SK-N-SH (cell line): Measurements from ENCODE around the gene FSD2. TPM values are rescaled to one million over a fixed set of nuclear protein-coding genes. Genes with fewer than 3 reads are reported as not detected.

Experiments used
- CTCF ChIA-PET: fragments of 300-600, 350-600 bp; formaldehyde crosslinking; extraction: SDS; loops from one replicate; lab custom pipeline; 2021; lab: Yijun Ruan, JAX
- POLR2A ChIA-PET: fragments of 350-600 bp; sonication (Branson Sonifier 250); formaldehyde crosslinking; extraction: SDS; loops from one replicate; lab custom pipeline; 2020; ENCODE audit warnings: antibody characterized with exemption, inconsistent platforms; lab: Yijun Ruan, JAX
- DNase-seq: peaks from one replicate; pipeline ENCODE4 v3.0.0; 2012
- H2AFZ ChIP-seq: fragments of 200-600 bp; sonication (generic); 2 replicates; pipeline ENCODE4 v1.8.1; 2016; ENCODE audit warnings: antibody characterized with exemption, mild to moderate bottlenecking, low read depth
- H3F3A ChIP-seq: fragments of 200-600 bp; sonication (generic); replicated peaks from 2 replicates; pipeline ENCODE3; 2016; ENCODE audit warnings: antibody characterized with exemption, mild to moderate bottlenecking; ENCODE audit not compliant: insufficient read depth
- H3K27ac ChIP-seq, 2 experiments: fragments of 200-500 bp in 1 of 2; fragments of 200-600 bp in 1 of 2; sonication (Bioruptor generic) in 1 of 2; sonication (generic), shearing (Covaris generic) in 1 of 2; 2 replicates each; pipeline versions ENCODE4 v1.5.1 to v1.6.1; 2014 to 2016; ENCODE audit warnings: low read depth in 2 of 2, inconsistent platforms in 1 of 2, low read length in 1 of 2, mild to moderate bottlenecking in 1 of 2, mixed read lengths in 1 of 2
- H3K27me3 ChIP-seq: fragments of 200-600 bp; sonication (generic), shearing (Covaris generic); 2 replicates; pipeline ENCODE4 v1.6.1; 2016; ENCODE audit warnings: mixed run types; ENCODE audit not compliant: insufficient read depth
- H3K36me3 ChIP-seq, 2 experiments: fragments of 200-500 bp in 1 of 2; fragments of 200-600 bp in 1 of 2; sonication (Bioruptor generic) in 1 of 2; sonication (generic) in 1 of 2; replicated peaks in 1 of 2; 2 replicates each; pipeline versions ENCODE3 to v1.5.1; 2014 to 2016; ENCODE audit warnings: low read length in 1 of 2, mild to moderate bottlenecking in 1 of 2; ENCODE audit not compliant: insufficient read depth in 2 of 2, control insufficient read depth in 1 of 2
- H3K4me1 ChIP-seq, 2 experiments: fragments of 200-500 bp in 1 of 2; fragments of 200-600 bp in 1 of 2; sonication (Bioruptor generic) in 1 of 2; sonication (generic), shearing (Covaris generic) in 1 of 2; 2 replicates each; pipeline versions ENCODE4 v1.5.1 to v1.6.1; 2014 to 2016; ENCODE audit warnings: low read depth in 1 of 2, low read length in 1 of 2, mixed run types in 1 of 2; ENCODE audit not compliant: insufficient read depth in 2 of 2, control insufficient read depth in 1 of 2
- H3K4me2 ChIP-seq: fragments of 200-600 bp; sonication (generic), shearing (Covaris generic); 2 replicates; pipeline ENCODE4 v1.6.1; 2017; ENCODE audit warnings: mixed run types
- H3K4me3 ChIP-seq, 2 experiments: fragments of 200-500 bp in 1 of 2; fragments of 200-600 bp in 1 of 2; sonication (Bioruptor generic) in 1 of 2; sonication (generic), shearing (Covaris generic) in 1 of 2; 2 replicates each; pipeline versions ENCODE4 v1.5.1 to v1.8.1; 2014 to 2016; ENCODE audit warnings: low read depth in 2 of 2, inconsistent platforms in 1 of 2, low read length in 1 of 2, mild to moderate bottlenecking in 1 of 2, mixed read lengths in 1 of 2, moderate library complexity in 1 of 2
- H3K79me2 ChIP-seq: fragments of 200-600 bp; sonication (generic); 2 replicates; pipeline ENCODE4 v1.8.1; 2017; ENCODE audit warnings: mild to moderate bottlenecking; ENCODE audit not compliant: insufficient read depth
- H3K9ac ChIP-seq: fragments of 200-600 bp; sonication (generic); 2 replicates; pipeline ENCODE4 v1.6.1; 2017; ENCODE audit warnings: mixed run types
- H3K9me2 ChIP-seq: fragments of 200-600 bp; sonication (generic); 2 replicates; pipeline ENCODE4 v1.6.1; 2017; ENCODE audit warnings: mixed run types
- H3K9me3 ChIP-seq: fragments of 200-600 bp; sonication (generic); 2 replicates; pipeline ENCODE4 v1.6.1; 2017; ENCODE audit warnings: mixed run types, mild to moderate bottlenecking, moderate library complexity
- H4K20me1 ChIP-seq: fragments of 200-600 bp; sonication (generic); 2 replicates; pipeline ENCODE4 v1.6.1; 2017; ENCODE audit warnings: mild to moderate bottlenecking, mixed run types; ENCODE audit not compliant: insufficient read depth
- EZH2phosphoT487 ChIP-seq: fragments of 200-600 bp; sonication (generic); IDR thresholded peaks from 2 replicates; pipeline ENCODE4 v1.6.1; 2017; ENCODE audit warnings: low read depth, mixed run types, mild to moderate bottlenecking, antibody characterized with exemption, moderate library complexity, borderline replicate concordance
- FOSL2 ChIP-seq: IDR thresholded peaks from 2 replicates; pipeline ENCODE4 v1.4.0; 2012; ENCODE audit warnings: low read depth, mild to moderate bottlenecking, moderate library complexity, borderline replicate concordance
- FOXJ3 ChIP-seq: sonication (generic); formaldehyde crosslinking; IDR thresholded peaks from 2 replicates; pipeline ENCODE4 v1.5.1; 2020; ENCODE audit warnings: mild to moderate bottlenecking, missing genetic modification reagents
- FOXM1 ChIP-seq: IDR thresholded peaks from 2 replicates; pipeline ENCODE4 v1.4.0; 2012; ENCODE audit warnings: low read depth, mild to moderate bottlenecking
- GATA2 ChIP-seq: sonication (generic); formaldehyde crosslinking; IDR thresholded peaks from 2 replicates; pipeline ENCODE4 v1.5.0; 2020; ENCODE audit warnings: mild to moderate bottlenecking, missing genetic modification reagents
- JUND ChIP-seq: IDR thresholded peaks from 2 replicates; pipeline ENCODE4 v1.4.0; 2012
- MEF2A ChIP-seq: IDR thresholded peaks from 2 replicates; pipeline ENCODE4 v1.4.0; 2012; ENCODE audit warnings: low read depth, borderline replicate concordance
- NFIC ChIP-seq: IDR thresholded peaks from 2 replicates; pipeline ENCODE4 v1.4.0; 2012; ENCODE audit warnings: borderline replicate concordance
- RCOR1 ChIP-seq: fragments of 150-350 bp; IDR thresholded peaks from 2 replicates; pipeline ENCODE4 v1.6.1; 2017; ENCODE audit warnings: antibody characterized with exemption, low read length
- RXRA ChIP-seq: IDR thresholded peaks from 2 replicates; pipeline ENCODE4 v1.4.0; 2012; ENCODE audit warnings: low read depth, mild to moderate bottlenecking, borderline replicate concordance
- SIN3A ChIP-seq: IDR thresholded peaks from 2 replicates; pipeline ENCODE4 v1.6.1; 2012; ENCODE audit warnings: low read depth, mild to moderate bottlenecking, low read length, moderate library complexity, borderline replicate concordance
- SMC3 ChIP-seq: IDR thresholded peaks from 2 replicates; pipeline ENCODE4 v1.6.1; 2012; ENCODE audit warnings: low read depth, low read length, improper control_type of control experiment
- TAF1 ChIP-seq: IDR thresholded peaks from 2 replicates; pipeline ENCODE4 v1.6.1; 2012; ENCODE audit warnings: low read depth, mild to moderate bottlenecking, low read length, moderate library complexity, borderline replicate concordance
- TCF12 ChIP-seq: IDR thresholded peaks from 2 replicates; pipeline ENCODE4 v1.4.0; 2012
- TEAD4 ChIP-seq: IDR thresholded peaks from 2 replicates; pipeline ENCODE4 v1.4.0; 2012; ENCODE audit warnings: mild to moderate bottlenecking, borderline replicate concordance; ENCODE audit not compliant: insufficient read depth
- YY1 ChIP-seq: IDR thresholded peaks from 2 replicates; pipeline ENCODE4 v1.4.0; 2012; ENCODE audit warnings: low read depth, mild to moderate bottlenecking
- WGBS: methylation state at CpG from one replicate; pipeline ENCODE4 v1.1.6; 2017; ENCODE audit warnings: low lambda C conversion rate; 5-methylcytosine and 5-hydroxymethylcytosine counted together
- polyA plus RNA-seq, 3 experiments: library from polyadenylated mRNA; depleted of rRNA; stranded (reverse); fragments of >200 nt; gene quantifications; 2 replicates each; pipeline ENCODE4 v1.2.3, GENCODE V29; 2012
- TF ChIP-seq, protein P1 (sequence below): IDR thresholded peaks from 2 replicates; pipeline ENCODE4 v1.6.1; 2012; ENCODE audit warnings: mild to moderate bottlenecking, low read depth, low read length, moderate library complexity
- TF ChIP-seq, protein P2 (sequence below): IDR thresholded peaks from 2 replicates; pipeline ENCODE4 v1.4.0; 2012; ENCODE audit warnings: low read depth, borderline replicate concordance
- TF ChIP-seq, protein P3 (sequence below): fragments of 150-350 bp; IDR thresholded peaks from 2 replicates; pipeline ENCODE4 v1.6.1; 2017; ENCODE audit warnings: antibody characterized with exemption, low read length, low read depth, borderline replicate concordance
- TF ChIP-seq, protein P4 (sequence below): fragments of 150-350 bp; IDR thresholded peaks from 2 replicates; pipeline ENCODE4 v1.6.1; 2016; ENCODE audit warnings: mild to moderate bottlenecking, low read depth, low read length

Gene FSD2
- polyA plus RNA-seq, 1 of the 3 experiments (the other 2 are of a cell fraction), result not detected

DNA sequence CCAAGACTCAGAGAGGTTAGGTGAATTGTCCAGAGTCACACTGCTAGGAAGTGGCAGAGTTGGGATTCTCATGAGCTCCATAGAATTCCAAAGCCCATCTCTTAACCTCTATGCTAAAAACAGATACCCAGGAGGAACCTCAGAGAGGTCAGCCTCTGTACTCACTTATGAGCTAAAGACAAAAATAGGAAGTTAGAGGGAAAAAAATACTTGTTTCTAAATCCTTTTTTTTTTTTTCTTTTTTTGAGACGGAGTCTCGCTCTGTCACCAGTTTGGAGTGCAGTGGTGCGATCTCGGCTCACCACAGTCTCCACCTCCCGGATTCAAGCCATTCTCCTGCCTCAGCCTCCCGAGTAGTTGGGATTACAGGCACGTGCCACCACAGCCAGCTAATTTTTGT lies 31.4 kb downstream of the FSD2 start (continued):
- TF ChIP-seq, protein P1, sequence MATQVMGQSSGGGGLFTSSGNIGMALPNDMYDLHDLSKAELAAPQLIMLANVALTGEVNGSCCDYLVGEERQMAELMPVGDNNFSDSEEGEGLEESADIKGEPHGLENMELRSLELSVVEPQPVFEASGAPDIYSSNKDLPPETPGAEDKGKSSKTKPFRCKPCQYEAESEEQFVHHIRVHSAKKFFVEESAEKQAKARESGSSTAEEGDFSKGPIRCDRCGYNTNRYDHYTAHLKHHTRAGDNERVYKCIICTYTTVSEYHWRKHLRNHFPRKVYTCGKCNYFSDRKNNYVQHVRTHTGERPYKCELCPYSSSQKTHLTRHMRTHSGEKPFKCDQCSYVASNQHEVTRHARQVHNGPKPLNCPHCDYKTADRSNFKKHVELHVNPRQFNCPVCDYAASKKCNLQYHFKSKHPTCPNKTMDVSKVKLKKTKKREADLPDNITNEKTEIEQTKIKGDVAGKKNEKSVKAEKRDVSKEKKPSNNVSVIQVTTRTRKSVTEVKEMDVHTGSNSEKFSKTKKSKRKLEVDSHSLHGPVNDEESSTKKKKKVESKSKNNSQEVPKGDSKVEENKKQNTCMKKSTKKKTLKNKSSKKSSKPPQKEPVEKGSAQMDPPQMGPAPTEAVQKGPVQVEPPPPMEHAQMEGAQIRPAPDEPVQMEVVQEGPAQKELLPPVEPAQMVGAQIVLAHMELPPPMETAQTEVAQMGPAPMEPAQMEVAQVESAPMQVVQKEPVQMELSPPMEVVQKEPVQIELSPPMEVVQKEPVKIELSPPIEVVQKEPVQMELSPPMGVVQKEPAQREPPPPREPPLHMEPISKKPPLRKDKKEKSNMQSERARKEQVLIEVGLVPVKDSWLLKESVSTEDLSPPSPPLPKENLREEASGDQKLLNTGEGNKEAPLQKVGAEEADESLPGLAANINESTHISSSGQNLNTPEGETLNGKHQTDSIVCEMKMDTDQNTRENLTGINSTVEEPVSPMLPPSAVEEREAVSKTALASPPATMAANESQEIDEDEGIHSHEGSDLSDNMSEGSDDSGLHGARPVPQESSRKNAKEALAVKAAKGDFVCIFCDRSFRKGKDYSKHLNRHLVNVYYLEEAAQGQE, result no peak
- no peak for TF ChIP-seq TAF1
- no peak for TF ChIP-seq FOXM1
- TF ChIP-seq GATA2 (CRISPR knock-in tag), result no peak
- TF ChIP-seq, protein P2, sequence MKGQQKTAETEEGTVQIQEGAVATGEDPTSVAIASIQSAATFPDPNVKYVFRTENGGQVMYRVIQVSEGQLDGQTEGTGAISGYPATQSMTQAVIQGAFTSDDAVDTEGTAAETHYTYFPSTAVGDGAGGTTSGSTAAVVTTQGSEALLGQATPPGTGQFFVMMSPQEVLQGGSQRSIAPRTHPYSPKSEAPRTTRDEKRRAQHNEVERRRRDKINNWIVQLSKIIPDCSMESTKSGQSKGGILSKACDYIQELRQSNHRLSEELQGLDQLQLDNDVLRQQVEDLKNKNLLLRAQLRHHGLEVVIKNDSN, result no peak
- TF ChIP-seq JUND, result no peak
- TF ChIP-seq, protein P3, sequence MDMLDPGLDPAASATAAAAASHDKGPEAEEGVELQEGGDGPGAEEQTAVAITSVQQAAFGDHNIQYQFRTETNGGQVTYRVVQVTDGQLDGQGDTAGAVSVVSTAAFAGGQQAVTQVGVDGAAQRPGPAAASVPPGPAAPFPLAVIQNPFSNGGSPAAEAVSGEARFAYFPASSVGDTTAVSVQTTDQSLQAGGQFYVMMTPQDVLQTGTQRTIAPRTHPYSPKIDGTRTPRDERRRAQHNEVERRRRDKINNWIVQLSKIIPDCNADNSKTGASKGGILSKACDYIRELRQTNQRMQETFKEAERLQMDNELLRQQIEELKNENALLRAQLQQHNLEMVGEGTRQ, result no peak
- no peak for TF ChIP-seq FOSL2
- TF ChIP-seq, protein P4, sequence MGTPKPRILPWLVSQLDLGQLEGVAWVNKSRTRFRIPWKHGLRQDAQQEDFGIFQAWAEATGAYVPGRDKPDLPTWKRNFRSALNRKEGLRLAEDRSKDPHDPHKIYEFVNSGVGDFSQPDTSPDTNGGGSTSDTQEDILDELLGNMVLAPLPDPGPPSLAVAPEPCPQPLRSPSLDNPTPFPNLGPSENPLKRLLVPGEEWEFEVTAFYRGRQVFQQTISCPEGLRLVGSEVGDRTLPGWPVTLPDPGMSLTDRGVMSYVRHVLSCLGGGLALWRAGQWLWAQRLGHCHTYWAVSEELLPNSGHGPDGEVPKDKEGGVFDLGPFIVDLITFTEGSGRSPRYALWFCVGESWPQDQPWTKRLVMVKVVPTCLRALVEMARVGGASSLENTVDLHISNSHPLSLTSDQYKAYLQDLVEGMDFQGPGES, result no peak

DNA sequence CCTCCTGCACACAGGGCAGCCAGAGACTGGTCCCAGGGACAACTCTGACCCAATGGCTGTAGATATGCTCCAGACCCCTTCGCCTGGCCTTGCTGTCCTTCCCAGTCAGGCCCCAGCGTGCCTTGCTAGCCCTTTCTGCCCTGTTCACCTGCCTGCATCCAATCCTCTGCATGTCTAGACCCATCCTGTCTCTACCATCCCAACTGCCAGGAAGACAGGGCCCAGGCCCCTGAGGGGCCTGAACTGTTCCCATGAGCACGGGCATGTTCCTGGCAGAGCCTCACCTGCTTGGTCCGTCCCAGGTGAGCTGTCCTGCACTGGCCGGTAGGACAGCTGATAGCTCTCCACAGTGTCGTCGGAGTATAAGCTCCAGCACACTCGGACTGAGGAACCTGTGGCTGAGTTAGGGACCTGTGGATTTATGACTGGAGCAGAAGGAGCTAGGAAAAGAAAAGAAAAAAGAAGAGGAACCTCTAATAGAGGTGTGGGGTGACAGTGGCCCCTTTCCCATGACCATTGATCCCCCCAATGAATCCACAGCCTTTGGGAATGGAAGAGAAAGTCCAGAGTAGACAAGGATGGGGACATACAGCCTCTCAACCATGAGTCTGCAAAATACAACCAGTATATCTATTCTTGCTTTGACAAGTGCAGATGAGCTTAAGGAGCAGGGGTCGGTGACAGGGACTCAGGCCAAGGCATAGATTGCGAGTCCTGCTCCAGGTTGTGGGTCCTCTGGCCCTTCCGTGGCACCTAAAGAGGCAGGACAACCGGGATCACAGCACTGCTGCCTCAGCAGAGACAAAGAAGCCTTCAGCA lies 33.9 kb downstream of the FSD2 start:
- no peak overlapping the region for H2AFZ ChIP-seq
- no peak overlapping the region for H3K27ac ChIP-seq
- WGBS, result 79% methylated on average over 11 of the region's 12 CpGs
- no peak overlapping the region for H3K9ac ChIP-seq
- H3K4me1 ChIP-seq, result no peaks in the 10 kb centered on the region
- POLR2A ChIA-PET, result no interaction called here
- CTCF ChIA-PET, result no interaction called here
- H3K4me2 ChIP-seq, result no peak overlapping the region
- no peaks in the 10 kb centered on the region for H3K27me3 ChIP-seq
- no peaks in the 10 kb centered on the region for H4K20me1 ChIP-seq
- no peak for DNase-seq
- no peaks in the 10 kb centered on the region for H3K36me3 ChIP-seq
- no peak overlapping the region for H3K4me3 ChIP-seq
- no peaks in the 10 kb centered on the region for H3K79me2 ChIP-seq
- H3K9me2 ChIP-seq, result no peaks in the 10 kb centered on the region
- H3F3A ChIP-seq, result no peaks in the 10 kb centered on the region
- no peaks in the 10 kb centered on the region for H3K9me3 ChIP-seq
- TF ChIP-seq FOXM1 (no peak), TAF1 (no peak), NFIC (no peak), TCF12 (no peak), MEF2A (no peak), SIN3A (no peak), YY1 (no peak), FOSL2 (no peak), FOXJ3 (CRISPR knock-in tag) (no peak), RXRA (no peak), TEAD4 (no peak), SMC3 (no peak), RCOR1 (no peak), EZH2phosphoT487 (no peak)
- TF ChIP-seq, protein P3, result no peak
- TF ChIP-seq, protein P2, result no peak
